Measurements from ENCODE around the gene HS6ST3.
"Not testable (repeated sequence)": the region's sequence is repeated elsewhere in the genome, so short reads cannot be mapped to it uniquely, and the experiment has no call there.

Gene HS6ST3

DNA sequence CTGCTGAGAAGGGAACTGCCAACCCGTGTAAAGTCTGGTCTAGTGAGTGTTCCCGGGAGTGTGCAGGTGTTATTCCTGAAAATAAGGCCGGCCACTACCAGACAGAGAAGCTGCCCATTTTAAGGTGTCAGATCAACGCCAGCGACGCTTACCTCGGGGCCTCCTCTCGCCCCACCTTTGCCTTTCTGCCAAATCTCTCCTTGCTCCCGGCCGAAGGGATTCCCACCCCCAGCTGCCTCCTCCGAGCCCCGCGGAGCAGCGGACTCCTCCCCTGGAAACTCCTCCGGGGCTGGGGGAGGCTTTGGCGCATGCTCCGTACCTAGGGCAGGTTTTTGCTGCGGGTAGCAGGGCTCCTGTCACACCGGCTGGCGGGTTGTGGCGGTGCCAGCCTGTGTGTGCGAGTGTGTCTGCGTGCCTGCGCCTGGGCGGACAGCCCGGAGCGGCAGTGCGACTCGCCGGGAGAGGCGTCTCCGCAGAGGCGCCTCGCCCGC is at the start of gene HS6ST3:
TSS of gene HS6ST3 (plus strand) at position 359 of the 491 bp plus-strand sequence.
- no peak for DNase-seq

DNA sequence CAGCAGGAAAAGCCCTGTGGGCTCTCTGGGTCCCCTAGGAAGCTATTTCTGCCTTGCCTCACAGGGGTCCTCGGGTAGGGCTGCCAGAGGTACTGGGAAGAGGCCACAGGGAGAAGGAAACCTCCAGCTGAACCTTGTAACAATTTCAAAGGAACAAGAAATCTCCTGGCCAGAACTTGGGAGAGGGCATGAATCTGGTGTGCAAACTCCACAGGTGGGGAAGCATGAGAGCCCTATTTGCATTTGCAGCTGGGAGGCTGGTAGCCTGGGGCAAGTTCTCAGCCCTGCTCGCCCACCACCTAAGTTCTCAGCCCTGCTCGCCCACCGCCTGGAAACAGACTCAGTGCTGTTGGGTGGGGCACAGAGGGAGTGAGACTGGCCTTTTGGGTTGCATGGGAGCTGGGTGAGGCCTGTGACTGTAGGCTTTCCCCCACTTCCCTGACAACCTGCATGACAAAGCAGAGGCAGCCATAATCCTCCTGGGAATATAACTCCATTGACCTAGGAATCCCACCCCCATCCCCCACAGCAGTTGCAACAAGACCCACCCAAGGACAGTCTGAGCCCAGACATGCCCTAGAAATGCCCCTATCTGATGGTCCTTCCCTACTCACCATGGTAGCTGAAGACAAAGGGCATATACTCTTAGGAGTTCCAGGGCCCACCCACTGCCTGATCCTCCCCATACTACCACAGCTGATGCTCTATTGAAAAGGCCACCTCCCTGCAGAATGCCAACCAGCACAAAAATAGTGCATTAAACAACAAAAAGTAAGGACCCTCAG is 48.4 kb upstream of the HS6ST3 start:
- DNase-seq: no peak

DNA sequence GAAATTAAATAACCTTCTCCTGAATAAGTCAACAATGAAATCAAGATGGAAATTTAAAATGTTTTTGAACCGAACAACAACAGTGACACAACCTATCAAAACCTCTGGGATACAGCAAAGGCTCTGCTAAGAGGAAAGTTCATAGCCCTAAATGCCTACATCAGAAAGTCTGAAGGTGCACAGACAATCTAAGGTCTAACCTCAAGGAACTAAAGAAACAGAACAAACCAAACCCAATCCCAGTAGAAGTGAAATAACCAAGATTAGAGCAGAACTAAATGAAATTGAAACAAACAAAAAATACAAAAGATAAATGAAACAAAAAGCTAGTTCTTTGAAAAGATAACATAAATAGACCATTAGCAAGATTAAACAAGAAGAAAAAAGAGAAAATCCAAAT is 45.7 kb upstream of the HS6ST3 start:
- DNase-seq: no peak

DNA sequence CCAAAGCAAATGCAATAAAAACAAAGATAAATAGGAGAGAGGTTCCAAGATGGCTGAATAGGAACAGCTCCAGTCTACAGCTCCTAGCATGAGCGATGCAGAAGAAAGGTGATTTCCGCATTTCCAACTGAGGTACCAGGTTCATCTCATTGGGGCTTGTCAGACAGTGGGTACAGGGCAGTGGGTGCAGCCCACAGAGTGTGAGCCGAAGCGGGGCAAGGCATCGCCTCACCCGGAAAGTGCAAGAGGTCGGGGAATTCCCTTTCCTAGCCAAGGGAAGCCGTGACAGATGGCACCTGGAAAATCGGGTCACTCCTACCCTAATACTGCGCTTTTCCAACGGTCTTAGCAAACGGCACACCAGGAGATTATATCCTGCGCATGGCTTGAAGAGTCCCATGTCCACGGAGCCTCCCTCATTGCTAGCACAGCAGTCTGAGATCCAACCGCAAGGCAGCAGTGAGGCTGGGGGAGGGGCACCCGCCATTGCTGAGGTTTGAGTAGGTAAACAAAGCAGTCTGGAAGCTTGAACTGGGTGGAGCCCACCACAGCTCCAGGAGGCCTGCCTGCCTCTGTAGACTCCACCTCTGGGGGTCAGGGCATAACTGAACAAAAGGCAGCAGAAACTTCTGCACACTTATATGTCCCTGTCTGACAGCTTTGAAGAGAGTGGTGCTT is 43.3 kb upstream of the HS6ST3 start:
- DNase-seq: not testable (repeated sequence)

DNA sequence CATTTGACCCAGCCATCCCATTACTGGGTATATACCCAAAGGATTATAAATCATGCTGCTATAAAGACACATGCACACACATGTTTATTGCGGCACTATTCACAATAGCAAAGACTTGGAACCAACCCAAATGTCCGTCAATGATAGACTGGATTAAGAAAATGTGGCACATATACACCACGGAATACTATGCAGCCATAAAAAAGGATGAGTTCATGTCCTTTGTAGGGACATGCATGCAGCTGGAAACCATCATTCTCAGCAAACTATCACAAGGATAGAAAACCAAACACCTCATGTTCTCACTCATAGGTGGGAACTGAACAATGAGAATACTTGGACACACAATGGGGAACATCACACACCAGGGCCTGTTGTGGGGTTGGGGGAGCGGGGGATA is 39.0 kb upstream of the HS6ST3 start:
- DNase-seq: not testable (repeated sequence)

DNA sequence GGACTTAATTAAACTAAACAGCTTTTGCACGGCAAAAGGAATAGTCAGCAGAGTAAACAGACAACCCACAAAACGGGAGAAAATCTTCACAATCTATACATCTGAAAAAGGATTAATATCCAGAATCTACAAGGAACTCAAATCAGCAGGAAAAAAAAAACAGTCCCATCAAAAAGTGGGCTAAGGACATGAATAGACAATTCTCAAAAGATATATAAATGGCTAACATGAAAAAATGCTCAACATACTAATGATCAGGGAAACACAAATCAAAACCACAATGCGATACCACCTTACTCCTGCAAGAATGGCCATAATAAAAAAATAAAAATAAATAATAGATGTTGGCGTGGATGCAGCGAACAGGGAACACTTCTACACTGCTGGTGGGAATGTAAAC is 38.4 kb upstream of the HS6ST3 start:
- not testable (repeated sequence) for DNase-seq

DNA sequence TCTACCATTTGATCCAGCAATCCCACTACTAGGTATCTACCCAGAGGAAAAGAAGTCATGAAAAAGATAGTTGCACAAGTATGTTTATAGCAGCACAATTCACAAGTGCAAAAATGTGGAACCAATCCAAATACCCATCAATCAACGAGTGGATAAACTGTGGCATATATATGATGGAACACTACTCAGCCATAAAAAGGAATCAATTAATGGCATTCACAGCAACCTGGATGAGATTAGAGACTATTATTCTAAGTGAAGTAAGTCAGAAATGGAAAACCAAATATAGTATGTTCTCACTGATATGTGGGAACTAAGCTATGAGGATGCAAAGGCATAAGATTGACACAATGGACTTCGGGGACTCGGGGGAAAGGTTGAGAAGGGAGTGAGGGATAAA is 38.0 kb upstream of the HS6ST3 start:
- DNase-seq: not testable (repeated sequence)

DNA sequence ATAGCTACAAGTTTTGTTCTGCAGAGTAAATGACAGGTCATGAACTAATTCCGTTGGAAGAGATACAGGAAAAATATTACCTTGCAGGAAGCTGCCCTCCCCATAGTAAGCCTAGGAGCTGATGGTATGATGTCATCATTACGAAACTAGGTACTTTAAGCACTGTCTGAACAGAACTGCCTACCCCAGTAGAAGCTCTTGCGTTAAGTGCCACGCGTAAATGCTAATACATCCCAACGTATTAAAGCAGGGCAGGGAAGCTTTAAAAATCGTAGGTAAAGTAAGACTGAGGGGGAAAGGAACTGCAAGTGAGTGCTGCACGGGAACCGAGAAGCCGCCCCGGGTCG is 37.3 kb upstream of the HS6ST3 start:
- DNase-seq: no peak

DNA sequence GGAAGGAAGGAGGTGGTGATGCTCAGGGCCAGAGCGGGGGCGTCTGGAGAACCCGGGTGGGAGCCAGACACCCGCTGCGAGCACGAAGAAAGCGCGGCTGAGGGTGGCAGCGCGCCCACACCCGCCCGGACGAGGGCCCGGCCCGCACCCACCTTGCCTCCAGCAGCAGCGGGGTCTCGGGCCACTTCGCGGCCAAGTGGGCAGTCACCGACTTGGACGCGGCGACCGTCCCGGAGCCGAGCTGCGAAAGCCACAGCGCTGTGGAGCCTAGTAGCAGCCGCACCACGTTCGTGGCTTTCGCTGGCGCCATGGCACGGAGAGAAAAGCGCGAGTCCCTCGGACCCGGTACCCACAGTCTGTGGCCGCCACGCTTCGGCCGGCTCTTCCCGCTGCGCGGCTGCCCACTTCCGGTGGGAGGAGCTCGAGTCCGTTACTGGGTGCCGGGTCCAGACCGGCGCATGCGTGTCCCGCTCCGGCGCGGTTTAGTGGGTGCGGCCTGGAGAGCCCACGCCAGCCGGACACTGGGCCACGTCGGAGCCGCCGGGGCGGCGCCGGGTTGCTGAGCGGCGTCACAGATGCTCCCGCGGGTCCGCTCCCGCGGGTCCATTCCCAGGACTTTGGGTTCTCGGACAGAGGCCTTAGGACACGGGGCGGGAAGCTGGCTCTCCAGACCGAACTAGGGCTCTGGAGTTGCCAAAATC is 36.8 kb upstream of the HS6ST3 start, which contains the start of gene UGGT2:
TSS of gene UGGT2 (minus strand) at position 399 of the 701 bp plus-strand sequence. CDS start at position 310, 89 bp downstream.
- DNase-seq: peak; percentile 21

DNA sequence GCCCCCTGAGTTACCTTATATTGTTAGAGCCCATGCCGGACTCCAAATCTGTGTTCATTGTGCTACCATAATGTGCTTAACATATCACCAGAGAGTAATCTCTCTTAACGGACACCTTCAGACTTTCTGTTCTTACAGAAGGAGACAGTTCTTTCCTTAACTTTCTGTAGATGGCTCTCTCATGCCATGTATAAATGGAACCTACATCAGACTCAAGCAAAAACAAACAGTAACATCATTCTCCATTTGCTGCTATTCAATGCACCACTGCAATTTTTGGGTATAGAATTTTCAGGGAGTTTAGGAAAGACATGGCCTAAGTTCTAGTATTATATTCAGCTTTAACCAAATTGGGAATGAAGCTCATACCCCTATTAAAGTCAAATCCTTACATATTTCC is 24.1 kb upstream of the HS6ST3 start:
- DNase-seq: no peak

DNA sequence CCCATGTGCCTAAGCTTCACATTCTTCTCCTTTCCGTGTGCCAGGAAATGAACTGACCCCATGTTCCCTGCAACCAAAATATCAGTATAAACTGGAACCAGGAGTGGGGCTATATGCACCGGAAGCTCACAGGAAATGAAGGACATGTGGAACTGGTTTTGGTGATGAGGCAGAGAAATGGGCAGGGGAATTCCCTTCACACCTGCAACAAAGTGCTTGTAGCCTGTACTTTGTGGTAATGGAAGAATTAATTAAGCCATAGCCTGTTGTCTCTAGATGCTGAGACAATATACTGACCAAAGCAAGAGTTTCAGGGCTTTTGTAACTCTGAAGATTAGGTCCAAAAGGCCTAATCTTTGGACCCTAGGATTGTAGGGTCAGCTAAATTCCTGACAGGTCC is 21.2 kb upstream of the HS6ST3 start:
- DNase-seq: no peak

DNA sequence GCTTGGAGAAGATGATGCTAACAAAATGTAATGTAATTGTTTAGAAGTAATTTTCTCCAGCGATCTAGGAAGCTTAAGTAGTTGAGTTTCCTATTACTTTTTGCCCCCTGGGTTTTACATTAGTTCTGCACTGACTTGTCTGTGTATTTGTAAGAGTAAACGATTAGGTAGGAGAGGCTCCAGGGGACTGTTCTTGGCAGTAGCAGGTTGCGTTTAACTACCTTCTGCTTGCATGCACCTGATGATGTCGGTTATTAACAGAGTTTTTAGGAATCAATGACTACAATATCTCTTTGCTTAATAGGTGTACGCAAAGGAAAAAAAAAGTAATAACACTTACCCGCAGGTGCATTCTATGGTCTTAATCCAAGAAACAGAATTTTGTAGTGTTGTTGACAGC is 18.4 kb upstream of the HS6ST3 start:
- DNase-seq: no peak

DNA sequence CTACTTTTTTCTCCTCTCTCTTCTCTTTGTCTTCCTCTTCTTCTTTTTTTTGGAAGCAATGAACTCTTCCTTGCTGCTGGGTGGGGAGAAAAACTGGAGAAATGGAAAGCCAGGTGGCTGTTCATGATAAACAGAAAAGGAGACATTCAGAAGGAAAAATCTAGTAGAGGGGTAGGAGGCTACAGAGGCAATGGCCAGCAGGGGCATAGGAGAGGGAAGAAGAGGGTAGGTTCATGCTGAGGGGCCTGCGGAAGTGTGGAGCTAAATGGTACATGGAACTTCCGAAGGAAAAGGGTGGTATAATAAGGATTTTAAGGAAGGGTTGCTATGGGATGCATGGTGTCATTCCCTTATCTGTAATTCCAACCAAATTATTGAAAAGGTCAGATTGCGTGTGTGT is 17.5 kb upstream of the HS6ST3 start:
- no peak for DNase-seq

DNA sequence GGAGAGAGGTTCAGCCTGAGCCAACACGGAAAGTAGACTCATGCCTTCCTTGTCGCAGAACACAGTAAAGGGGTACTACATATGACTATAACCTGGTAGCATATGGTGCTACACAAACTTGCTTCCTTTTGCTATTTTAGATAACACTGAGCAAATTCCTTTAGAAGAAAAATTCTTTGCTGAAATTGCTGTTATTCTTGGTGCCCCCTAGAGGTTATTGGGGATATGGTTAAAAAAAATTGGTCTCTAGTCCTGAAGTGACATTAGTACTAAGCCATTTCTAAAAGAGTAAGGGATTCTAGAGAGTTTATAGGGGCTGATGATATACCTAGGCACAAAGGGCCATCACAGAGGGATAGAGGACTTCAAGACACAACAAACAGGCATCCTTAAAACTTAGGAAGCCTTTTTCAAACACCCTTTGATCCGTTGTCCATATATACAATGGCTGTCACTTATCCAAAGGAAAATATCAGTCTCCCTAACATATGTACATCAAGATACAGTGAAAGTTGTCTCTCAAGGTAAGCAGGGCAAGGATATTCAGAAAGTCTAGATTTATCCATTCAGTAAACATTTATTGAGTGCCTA is 13.9 kb upstream of the HS6ST3 start:
- DNase-seq: no peak

DNA sequence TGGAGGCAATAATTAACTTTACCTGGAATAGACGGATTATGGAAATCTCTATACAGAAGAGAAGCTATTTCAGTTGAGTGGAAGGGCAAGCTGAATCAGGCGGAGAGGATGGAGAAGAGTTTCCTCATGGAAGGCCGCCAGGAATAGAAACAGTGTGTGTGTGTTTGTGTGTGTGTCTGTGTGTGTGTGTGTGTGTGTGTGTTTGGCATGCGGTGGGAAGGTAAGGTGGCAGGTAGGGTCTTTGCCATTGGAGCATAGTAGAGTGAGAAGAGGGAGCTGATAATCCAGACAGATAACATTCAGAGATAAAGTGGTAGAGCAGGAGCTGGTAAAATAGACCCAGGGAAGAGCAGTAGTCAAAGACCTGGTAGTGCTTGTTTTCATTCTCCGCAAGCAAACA is 9.2 kb upstream of the HS6ST3 start:
- DNase-seq: no peak

DNA sequence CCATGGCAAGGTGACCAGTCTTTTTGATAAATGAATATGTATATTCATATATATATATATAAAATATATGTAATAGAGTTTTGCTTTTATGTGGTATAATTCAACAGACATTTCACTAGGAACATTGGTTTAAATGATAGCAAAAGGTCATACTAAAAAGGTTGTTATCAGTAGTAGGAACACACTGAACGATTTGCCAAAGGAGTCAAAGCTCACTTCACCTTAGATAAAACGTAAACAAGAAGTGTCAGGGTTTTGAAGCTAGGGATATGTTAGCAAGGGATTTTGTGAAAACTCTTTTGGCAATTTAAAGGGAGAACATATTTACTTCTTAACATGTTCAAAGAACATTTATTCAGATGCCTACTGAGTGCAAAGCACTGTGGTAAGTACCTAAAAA is 8.0 kb upstream of the HS6ST3 start:
- DNase-seq: no peak

DNA sequence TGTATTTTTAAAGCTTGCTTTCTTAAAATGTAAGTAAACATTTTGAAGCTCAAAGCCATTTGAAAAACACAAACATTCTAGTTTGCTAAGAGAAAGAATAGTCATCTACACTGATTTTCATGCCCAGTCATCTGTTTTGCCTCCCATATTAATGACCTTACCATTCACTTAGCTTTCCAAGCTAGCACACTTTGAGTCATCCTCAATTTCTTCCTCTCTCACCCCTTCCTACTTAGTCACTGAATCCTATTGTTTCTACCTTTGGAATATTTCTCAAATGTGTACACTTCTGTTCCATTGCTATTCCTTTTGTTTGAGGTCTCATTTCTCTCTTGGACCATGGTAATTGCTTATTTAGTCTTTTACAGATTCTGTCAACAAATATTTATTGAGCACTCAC is 7.3 kb upstream of the HS6ST3 start:
- DNase-seq: no peak

DNA sequence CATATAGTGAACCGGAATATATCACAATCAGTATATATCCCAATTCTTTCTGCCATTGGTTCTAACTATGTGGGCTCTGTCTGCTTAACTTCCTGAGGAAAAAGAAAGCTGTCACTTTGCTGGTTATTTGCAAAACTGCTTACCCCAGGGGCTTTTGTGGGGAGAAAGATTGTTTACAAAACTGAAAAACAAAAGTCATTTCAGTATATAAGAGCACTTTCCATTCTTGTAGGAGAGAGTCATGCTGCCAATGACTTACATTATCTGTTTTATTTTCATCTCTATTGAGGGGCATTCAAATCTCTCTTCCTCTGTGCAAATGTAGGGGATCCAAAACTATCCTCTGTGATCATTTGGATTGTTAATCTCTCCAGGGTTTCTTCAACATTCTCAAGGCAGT is 3.2 kb upstream of the HS6ST3 start:
- no peak for DNase-seq

DNA sequence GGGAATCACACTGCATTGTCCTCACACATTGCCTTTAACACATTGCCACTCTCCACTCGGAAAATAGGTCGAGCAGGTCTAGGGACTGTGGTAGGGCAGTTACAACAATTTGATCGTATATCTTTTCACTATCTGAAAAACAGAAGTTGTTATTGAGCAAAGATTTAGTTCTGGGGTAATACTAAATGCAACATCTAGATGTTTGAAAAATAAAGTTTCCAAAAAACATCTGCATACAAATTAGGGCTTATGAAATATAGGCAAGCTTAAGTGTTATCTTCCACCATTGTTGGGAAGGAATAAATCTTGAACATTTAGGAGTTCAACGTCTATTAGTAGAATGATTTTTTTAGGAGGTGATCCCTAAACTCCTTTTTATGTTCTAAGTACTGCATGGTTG is 768 bp upstream of the HS6ST3 start:
- no peak for DNase-seq

DNA sequence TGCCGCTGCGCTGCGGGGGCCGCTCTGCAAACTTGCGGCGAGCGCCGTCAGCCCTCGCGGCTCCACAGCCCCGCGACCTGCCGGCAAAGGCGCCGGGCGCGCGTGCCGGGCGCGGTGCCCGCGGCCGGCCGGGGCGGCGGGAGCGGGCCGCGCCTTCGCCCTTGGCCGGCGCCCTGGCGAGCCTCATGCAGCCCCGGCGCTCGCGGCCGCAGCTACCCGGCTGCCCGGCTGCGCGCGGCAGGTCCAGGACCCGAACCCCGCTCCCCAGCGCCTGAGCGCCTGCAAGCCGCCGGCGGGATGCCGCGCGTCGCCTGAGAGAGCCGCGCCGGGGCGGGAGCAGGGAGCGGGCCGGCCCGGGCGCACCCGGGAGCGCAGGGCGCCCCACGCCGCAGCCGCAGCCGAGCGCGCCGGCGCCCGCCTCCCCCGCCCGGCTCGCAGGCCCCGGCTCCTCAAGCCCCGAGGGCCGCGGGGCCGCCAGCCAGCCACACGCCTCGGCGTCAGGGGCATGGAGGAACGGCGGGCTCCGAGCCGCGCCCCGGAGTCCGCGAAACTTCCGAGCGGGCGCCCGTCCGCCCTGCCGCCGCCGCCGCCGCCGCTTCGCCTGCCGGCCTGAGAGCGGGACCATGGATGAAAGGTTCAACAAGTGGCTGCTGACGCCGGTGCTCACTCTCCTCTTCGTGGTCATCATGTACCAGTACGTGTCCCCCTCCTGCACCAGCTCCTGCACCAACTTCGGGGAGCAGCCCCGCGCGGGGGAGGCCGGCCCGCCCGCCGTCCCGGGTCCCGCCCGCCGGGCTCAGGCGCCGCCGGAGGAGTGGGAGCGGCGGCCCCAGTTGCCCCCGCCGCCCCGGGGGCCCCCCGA is 564 bp downstream of the HS6ST3 start:
- DNase-seq: no peak

DNA sequence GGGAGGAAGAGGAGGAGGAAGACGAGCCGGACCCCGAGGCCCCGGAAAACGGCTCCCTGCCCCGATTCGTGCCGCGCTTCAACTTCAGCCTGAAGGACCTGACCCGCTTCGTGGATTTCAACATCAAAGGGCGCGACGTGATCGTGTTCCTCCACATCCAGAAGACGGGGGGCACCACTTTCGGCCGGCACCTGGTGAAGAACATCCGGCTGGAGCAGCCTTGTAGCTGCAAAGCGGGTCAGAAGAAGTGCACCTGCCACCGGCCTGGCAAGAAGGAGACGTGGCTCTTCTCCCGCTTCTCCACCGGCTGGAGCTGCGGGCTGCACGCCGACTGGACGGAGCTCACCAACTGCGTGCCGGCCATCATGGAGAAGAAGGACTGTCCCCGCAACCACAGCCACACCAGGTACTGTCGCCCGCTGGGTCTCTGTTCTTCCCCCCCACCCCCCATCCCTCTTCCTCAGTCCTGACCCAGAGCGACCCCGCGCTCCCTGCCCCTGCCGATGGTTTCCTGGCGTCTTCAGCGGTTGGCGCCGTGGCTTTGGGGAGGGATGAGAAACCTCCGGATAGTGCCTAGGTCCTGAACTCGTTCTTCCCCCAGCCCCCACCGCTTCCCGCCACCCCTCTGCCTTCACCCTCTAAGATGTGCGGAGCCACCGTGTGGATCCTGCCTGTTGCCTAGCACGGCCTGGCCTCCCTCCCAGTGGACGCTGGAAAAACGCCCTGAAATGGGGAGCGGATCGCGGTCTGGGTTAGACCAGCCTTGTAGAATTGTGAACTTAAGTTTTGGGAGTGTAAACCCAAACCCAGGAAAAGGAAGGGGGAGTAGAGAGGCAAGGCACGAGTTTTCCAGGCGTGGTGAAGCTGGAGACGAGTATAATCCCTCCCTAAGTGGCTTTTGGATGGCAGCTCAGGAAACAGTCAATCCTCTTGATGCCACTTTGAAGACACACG is 1.5 kb downstream of the HS6ST3 start:
- no peak for DNase-seq

Data from CD4-positive, alpha-beta T cell treated with Interleukin-10 for 1 hour (primary cell).